HepG2 (cell line): ENCODE results near the gene ZNF443. TPM values are rescaled to one million over a fixed set of nuclear protein-coding genes. Genes with fewer than 3 reads are reported as not detected.

ENCODE experiments used
- HIVEP1 ChIP-seq: sonication (generic); formaldehyde crosslinking; IDR thresholded peaks from 2 replicates; pipeline ENCODE4 v1.4.0; 2020; ENCODE audit warnings: mild to moderate bottlenecking, missing genetic modification reagents
- HMG20A ChIP-seq: IDR thresholded peaks from 2 replicates; pipeline ENCODE4 v1.6.1; 2016; ENCODE audit warnings: borderline replicate concordance
- HNF4G ChIP-seq, 2 experiments: sonication (generic) in 1 of 2; formaldehyde crosslinking in 1 of 2; IDR thresholded peaks; 2 replicates each; pipeline versions ENCODE4 v1.4.0 to v1.6.1; 2011 to 2020; ENCODE audit warnings: borderline replicate concordance in 2 of 2, low read depth in 2 of 2, mild to moderate bottlenecking in 2 of 2, low read length in 1 of 2, missing genetic modification reagents in 1 of 2, moderate library complexity in 1 of 2
- KLF15 ChIP-seq: sonication (generic); formaldehyde crosslinking; IDR thresholded peaks from 2 replicates; pipeline ENCODE4 v1.8.1; 2023; ENCODE audit warnings: borderline replicate concordance, mild to moderate bottlenecking, inconsistent platforms, missing genetic modification reagents, mixed read lengths
- MZF1 ChIP-seq: sonication (generic); formaldehyde crosslinking; IDR thresholded peaks from 2 replicates; pipeline ENCODE4 v1.8.1; 2023; ENCODE audit warnings: mild to moderate bottlenecking, missing genetic modification reagents, borderline replicate concordance
- ONECUT2 ChIP-seq: sonication (generic); formaldehyde crosslinking; IDR thresholded peaks from 2 replicates; pipeline ENCODE4 v1.4.0; 2020; ENCODE audit warnings: missing genetic modification reagents
- SMARCE1 ChIP-seq: fragments of 450-650 bp; IDR thresholded peaks from 2 replicates; pipeline ENCODE4 v1.6.1; 2017; ENCODE audit warnings: borderline replicate concordance
- SNRNP70 ChIP-seq: fragments of 200-400 bp; formaldehyde crosslinking; IDR thresholded peaks from 2 replicates; pipeline ENCODE4 v1.6.1; 2017; ENCODE audit warnings: mild to moderate bottlenecking, low read depth, low read length, moderate library complexity
- TAF15 ChIP-seq: fragments of 200-400 bp; formaldehyde crosslinking; IDR thresholded peaks from one replicate; pipeline ENCODE4 v1.6.1; 2018; ENCODE audit warnings: mild to moderate bottlenecking, low read depth, low read length; ENCODE audit not compliant: poor library complexity, severe bottlenecking
- TBX2 ChIP-seq: sonication (generic); formaldehyde crosslinking; IDR thresholded peaks from 2 replicates; pipeline ENCODE4 v1.5.0; 2020; ENCODE audit warnings: missing genetic modification reagents, mild to moderate bottlenecking, borderline replicate concordance
- YEATS4 ChIP-seq: sonication (generic); formaldehyde crosslinking; IDR thresholded peaks from 2 replicates; pipeline ENCODE4 v1.4.0; 2020; ENCODE audit warnings: missing genetic modification reagents, borderline replicate concordance
- ZNF17 ChIP-seq: sonication (generic); formaldehyde crosslinking; IDR thresholded peaks from 2 replicates; pipeline ENCODE4 v1.5.0; 2020; ENCODE audit warnings: mild to moderate bottlenecking, missing genetic modification reagents
- ZNF317 ChIP-seq: sonication (generic); formaldehyde crosslinking; IDR thresholded peaks from 2 replicates; pipeline ENCODE4 v1.5.0; 2020; ENCODE audit warnings: mild to moderate bottlenecking, missing genetic modification reagents
- ZNF350 ChIP-seq: sonication (generic); formaldehyde crosslinking; IDR thresholded peaks from 2 replicates; pipeline ENCODE4 v1.4.0; 2020; ENCODE audit warnings: mild to moderate bottlenecking, low read depth, missing genetic modification reagents, borderline replicate concordance
- ZNF710 ChIP-seq: sonication (generic); formaldehyde crosslinking; IDR thresholded peaks from 2 replicates; pipeline ENCODE4 v1.5.0; 2020; ENCODE audit warnings: mild to moderate bottlenecking, missing genetic modification reagents, borderline replicate concordance
- ZNF761 ChIP-seq: sonication (generic); formaldehyde crosslinking; conservative IDR thresholded peaks from 2 replicates; pipeline ENCODE4 v1.4.0; 2020; ENCODE audit warnings: mild to moderate bottlenecking, missing genetic modification reagents
- ZSCAN29 ChIP-seq: sonication (generic); formaldehyde crosslinking; conservative IDR thresholded peaks from 2 replicates; pipeline ENCODE4 v1.4.0; 2020; ENCODE audit warnings: mild to moderate bottlenecking, missing genetic modification reagents
- polyA plus RNA-seq, 8 experiments: library from polyadenylated mRNA; depleted of rRNA in 3 of 8; stranded (reverse) in 7 of 8; unstranded in 1 of 8; fragments of >200 nt; fragmentation: Illumina TruSeq in 4 of 8; extraction: Trizol in 4 of 8; gene quantifications; 2 replicates each; pipeline versions ENCODE4 v1.2.1 to v1.2.3, GENCODE V29; 2011 to 2016; ENCODE audit warnings: low read depth in 4 of 8, missing spikeins in 1 of 8, mixed read lengths in 1 of 8; ENCODE audit not compliant: insufficient read depth in 1 of 8
- total RNA-seq, 5 experiments: library from RNA; depleted of rRNA; stranded (reverse); fragments of >200 nt; fragmentation: Illumina TruSeq; extraction: Trizol; gene quantifications; 2 replicates each; pipeline ENCODE4 v1.2.3, GENCODE V29; 2016; ENCODE audit warnings: low read depth in 1 of 5
- TF ChIP-seq, protein P1 (sequence below): sonication (generic); formaldehyde crosslinking; IDR thresholded peaks from 2 replicates; pipeline ENCODE4 v1.4.0; 2020; ENCODE audit warnings: missing genetic modification reagents, borderline replicate concordance
- TF ChIP-seq, protein P2 (sequence below): sonication (generic); formaldehyde crosslinking; IDR thresholded peaks from 2 replicates; pipeline ENCODE4 v1.4.0; 2020; ENCODE audit warnings: missing genetic modification reagents

ZNF443 gene
- total and polyA plus RNA-seq, 2 of the 13 experiments (the other 11 are each of a cell fraction or from before 2014, with no cell fraction given) = 3.6 to 19.0 TPM

DNA sequence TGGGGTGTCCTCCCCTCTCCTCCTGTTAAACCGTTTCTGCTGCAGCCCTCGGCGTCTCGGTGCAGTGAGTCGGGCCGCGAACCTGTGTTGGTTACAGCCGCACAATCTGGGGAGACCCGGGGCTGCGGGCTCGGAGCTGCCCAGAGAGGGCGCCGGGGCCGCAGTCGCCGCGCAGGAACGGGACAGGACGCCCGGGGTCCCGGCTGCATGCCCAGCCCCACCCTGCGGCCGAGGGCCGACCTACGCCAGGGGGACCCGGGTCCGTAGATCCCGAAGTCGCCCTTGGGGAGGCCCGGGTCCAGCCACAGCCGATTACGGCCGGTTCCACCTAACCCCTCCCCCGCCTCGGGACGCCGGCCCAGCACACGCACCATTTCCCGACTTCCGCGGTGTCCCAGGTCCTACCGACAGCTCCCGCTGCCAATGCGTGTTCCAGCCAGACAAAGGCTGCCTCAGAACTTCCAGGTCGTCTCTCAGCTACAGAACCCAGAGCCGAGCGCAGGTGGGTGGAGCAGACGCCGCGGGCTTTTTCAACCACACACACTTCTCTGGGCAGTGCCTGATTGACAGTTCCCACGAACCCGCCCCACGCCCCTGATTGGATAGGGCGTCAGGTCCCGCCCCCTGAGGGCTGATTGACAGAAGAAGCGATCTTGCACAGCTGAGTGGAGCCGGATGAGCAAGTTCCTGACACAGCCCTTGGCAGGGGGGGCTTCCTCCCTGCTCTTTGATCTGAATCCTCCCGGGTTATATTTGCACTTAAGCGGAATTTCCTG is at the start of gene ZNF443 (continued):
- TF ChIP-seq HNF4G (IDR thresholded peaks at IDR 0.05; ENCODE audit: borderline replicate concordance, low read depth, low read length) (peak; percentile 59; the same call in 1 of the 2 replicates), HNF4G (CRISPR knock-in tag; IDR thresholded peaks at IDR 0.05; ENCODE audit: borderline replicate concordance, low read depth) (no peak), ZNF17 (no peak), ZNF761 (CRISPR knock-in tag) (peak; percentile 77; the same call in 1 of the 2 replicates), ZNF317 (CRISPR knock-in tag) (peak; percentile 79; the same call in 1 of the 2 replicates), SNRNP70 (no peak), HMG20A (CRISPR knock-in tag) (no peak; the same call in 1 of the 2 replicates), TAF15 (peak; percentile 30), ZSCAN29 (CRISPR knock-in tag) (no peak), MZF1 (CRISPR knock-in tag) (no peak), ONECUT2 (CRISPR knock-in tag) (no peak), KLF15 (CRISPR knock-in tag) (peak; percentile 72; the same call in 1 of the 2 replicates), HIVEP1 (no peak), ZNF350 (CRISPR knock-in tag) (no peak), TBX2 (CRISPR knock-in tag) (peak; percentile 39; the same call in 1 of the 2 replicates), ZNF710 (CRISPR knock-in tag) (peak; percentile 64; the same call in 1 of the 2 replicates), YEATS4 (CRISPR knock-in tag) (no peak), SMARCE1 (no peak)
- TF ChIP-seq, protein P1, sequence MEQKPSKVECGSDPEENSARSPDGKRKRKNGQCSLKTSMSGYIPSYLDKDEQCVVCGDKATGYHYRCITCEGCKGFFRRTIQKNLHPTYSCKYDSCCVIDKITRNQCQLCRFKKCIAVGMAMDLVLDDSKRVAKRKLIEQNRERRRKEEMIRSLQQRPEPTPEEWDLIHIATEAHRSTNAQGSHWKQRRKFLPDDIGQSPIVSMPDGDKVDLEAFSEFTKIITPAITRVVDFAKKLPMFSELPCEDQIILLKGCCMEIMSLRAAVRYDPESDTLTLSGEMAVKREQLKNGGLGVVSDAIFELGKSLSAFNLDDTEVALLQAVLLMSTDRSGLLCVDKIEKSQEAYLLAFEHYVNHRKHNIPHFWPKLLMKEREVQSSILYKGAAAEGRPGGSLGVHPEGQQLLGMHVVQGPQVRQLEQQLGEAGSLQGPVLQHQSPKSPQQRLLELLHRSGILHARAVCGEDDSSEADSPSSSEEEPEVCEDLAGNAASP (CRISPR knock-in tag) = no peak
- TF ChIP-seq, protein P2, sequence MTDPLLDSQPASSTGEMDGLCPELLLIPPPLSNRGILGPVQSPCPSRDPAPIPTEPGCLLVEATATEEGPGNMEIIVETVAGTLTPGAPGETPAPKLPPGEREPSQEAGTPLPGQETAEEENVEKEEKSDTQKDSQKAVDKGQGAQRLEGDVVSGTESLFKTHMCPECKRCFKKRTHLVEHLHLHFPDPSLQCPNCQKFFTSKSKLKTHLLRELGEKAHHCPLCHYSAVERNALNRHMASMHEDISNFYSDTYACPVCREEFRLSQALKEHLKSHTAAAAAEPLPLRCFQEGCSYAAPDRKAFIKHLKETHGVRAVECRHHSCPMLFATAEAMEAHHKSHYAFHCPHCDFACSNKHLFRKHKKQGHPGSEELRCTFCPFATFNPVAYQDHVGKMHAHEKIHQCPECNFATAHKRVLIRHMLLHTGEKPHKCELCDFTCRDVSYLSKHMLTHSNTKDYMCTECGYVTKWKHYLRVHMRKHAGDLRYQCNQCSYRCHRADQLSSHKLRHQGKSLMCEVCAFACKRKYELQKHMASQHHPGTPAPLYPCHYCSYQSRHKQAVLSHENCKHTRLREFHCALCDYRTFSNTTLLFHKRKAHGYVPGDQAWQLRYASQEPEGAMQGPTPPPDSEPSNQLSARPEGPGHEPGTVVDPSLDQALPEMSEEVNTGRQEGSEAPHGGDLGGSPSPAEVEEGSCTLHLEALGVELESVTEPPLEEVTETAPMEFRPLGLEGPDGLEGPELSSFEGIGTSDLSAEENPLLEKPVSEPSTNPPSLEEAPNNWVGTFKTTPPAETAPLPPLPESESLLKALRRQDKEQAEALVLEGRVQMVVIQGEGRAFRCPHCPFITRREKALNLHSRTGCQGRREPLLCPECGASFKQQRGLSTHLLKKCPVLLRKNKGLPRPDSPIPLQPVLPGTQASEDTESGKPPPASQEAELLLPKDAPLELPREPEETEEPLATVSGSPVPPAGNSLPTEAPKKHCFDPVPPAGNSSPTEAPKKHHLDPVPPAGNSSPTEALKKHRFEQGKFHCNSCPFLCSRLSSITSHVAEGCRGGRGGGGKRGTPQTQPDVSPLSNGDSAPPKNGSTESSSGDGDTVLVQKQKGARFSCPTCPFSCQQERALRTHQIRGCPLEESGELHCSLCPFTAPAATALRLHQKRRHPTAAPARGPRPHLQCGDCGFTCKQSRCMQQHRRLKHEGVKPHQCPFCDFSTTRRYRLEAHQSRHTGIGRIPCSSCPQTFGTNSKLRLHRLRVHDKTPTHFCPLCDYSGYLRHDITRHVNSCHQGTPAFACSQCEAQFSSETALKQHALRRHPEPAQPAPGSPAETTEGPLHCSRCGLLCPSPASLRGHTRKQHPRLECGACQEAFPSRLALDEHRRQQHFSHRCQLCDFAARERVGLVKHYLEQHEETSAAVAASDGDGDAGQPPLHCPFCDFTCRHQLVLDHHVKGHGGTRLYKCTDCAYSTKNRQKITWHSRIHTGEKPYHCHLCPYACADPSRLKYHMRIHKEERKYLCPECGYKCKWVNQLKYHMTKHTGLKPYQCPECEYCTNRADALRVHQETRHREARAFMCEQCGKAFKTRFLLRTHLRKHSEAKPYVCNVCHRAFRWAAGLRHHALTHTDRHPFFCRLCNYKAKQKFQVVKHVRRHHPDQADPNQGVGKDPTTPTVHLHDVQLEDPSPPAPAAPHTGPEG = no peak
